ENCODE results near the gene TPO. TPM values are rescaled to one million over a fixed set of nuclear protein-coding genes. Genes with fewer than 3 reads are reported as not detected.

Gene TPO
- total and polyA plus RNA-seq, 4 donors, result 6.6 to 11.1 TPM; not detected in 2

DNA sequence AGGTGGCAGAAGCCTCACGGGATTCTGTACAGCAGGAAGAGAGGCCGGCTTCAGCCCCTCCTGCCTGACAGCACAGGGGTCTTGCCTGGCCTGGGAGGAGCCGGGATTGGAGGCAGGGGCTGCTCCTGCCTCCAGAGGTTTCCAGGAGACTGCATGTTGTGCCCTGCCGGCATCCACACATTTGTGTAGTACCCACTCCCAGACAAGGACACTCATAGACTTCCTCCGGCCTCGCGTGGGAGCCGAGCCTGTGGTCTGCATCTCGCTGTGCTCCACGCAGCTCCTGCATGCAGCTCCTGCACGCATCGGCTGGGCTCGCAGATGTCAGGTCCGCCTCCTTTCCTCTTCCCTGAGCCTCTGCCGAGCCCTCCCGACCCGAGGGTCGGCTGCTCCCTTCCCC, 34.7 kb downstream of the TPO start:
- no peak for DNase-seq
- Histone ChIP-seq H3K36me3 (ENCODE audit: control insufficient read depth in 1 of 2, insufficient read depth in 2 of 2, low read length in 1 of 2) (no peaks in the 10 kb centered on the region), H3K27me3 (ENCODE audit: control insufficient read depth in 1 of 2, insufficient read depth in 2 of 2, low read length in 1 of 2) (peaks cover 0 to 2% of the 10 kb centered on the region in 2 donors), H3K4me3 (ENCODE audit: low read length in 2 of 2) (no peak overlapping the region), H3K27ac (ENCODE audit: low read depth in 1 of 2, low read length in 2 of 2) (no peak overlapping the region), H3K9me3 (ENCODE audit: control insufficient read depth, low read length) (no peaks in the 10 kb centered on the region), H3K4me1 (ENCODE audit: control insufficient read depth in 1 of 2, insufficient read depth in 2 of 2, low read length in 2 of 2) (no peaks in the 10 kb centered on the region)
- intact Hi-C loops (cut with DNase I), result no loop called here
- WGBS, 2 donors, result 38 to 49% methylated on average over 18 of the region's 18 CpGs
- peak; percentile 15 for ATAC-seq (ENCODE audit: low FRiP score)

DNA sequence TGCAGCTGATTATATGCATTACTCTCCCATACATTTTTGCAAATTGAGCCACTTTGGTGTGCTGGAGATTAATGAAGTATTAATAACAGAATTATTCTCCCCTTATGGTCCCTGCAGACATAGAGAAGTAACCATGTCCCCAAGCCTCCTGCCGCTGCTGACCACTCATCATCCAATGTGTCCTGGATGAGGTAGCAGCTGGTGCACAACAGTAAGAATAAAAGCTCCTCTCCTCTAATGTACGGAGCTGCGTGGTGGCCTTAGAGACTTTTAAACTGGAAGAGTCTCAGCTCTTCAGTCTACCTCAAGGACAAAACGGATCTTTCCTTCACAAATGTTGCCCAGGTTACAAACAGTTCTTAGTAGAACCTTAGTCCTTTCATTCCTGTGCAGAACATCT, 37.7 kb downstream of the TPO start:
- ATAC-seq (ENCODE audit: low FRiP score) (no peak), DNase-seq (no peak)
- H3K27ac ChIP-seq (ENCODE audit: low read depth in 1 of 2, low read length in 2 of 2), result no peak overlapping the region
- no peaks in the 10 kb centered on the region for H3K4me1 ChIP-seq (ENCODE audit: control insufficient read depth in 1 of 2, insufficient read depth in 2 of 2, low read length in 2 of 2)
- H3K9me3 ChIP-seq (ENCODE audit: control insufficient read depth, low read length), result no peaks in the 10 kb centered on the region
- WGBS, 2 donors, result 42 to 53% methylated on average over 4 of the region's 4 CpGs
- H3K36me3 ChIP-seq (ENCODE audit: control insufficient read depth in 1 of 2, insufficient read depth in 2 of 2, low read length in 1 of 2), result no peaks in the 10 kb centered on the region
- H3K27me3 ChIP-seq (ENCODE audit: control insufficient read depth in 1 of 2, insufficient read depth in 2 of 2, low read length in 1 of 2), result peaks cover 0 to 2% of the 10 kb centered on the region in 2 donors
- intact Hi-C loops (cut with DNase I), result no loop called here
- H3K4me3 ChIP-seq (ENCODE audit: low read length in 2 of 2), result no peak overlapping the region

GRCh38 chr2:1451422-1451821, 38.2 kb downstream of the TPO start:
- H3K9me3 ChIP-seq (ENCODE audit: control insufficient read depth, low read length), result no peaks in the 10 kb centered on the region
- WGBS, 2 donors, result 70 to 81% methylated on average over 5 of the region's 5 CpGs
- no peaks in the 10 kb centered on the region for H3K4me1 ChIP-seq (ENCODE audit: control insufficient read depth in 1 of 2, insufficient read depth in 2 of 2, low read length in 2 of 2)
- H3K27ac ChIP-seq (ENCODE audit: low read depth in 1 of 2, low read length in 2 of 2), result no peak overlapping the region
- DNase-seq, result no peak
- ATAC-seq (ENCODE audit: low FRiP score), result no peak
- intact Hi-C loops (cut with DNase I), result no loop called here
- H3K4me3 ChIP-seq (ENCODE audit: low read length in 2 of 2), result no peak overlapping the region
- H3K36me3 ChIP-seq (ENCODE audit: control insufficient read depth in 1 of 2, insufficient read depth in 2 of 2, low read length in 1 of 2), result no peaks in the 10 kb centered on the region
- peaks cover 0 to 2% of the 10 kb centered on the region in 2 donors for H3K27me3 ChIP-seq (ENCODE audit: control insufficient read depth in 1 of 2, insufficient read depth in 2 of 2, low read length in 1 of 2)

GRCh38 chr2:1453561-1453960, 40.3 kb downstream of the TPO start:
- intact Hi-C loops (cut with DNase I), result no loop called here
- WGBS, 2 donors, result 83 to 85% methylated on average over 12 of the region's 12 CpGs
- DNase-seq, result no peak
- H3K27me3 ChIP-seq (ENCODE audit: control insufficient read depth in 1 of 2, insufficient read depth in 2 of 2, low read length in 1 of 2), result peaks cover 0 to 2% of the 10 kb centered on the region in 2 donors
- no peaks in the 10 kb centered on the region for H3K36me3 ChIP-seq (ENCODE audit: control insufficient read depth in 1 of 2, insufficient read depth in 2 of 2, low read length in 1 of 2)
- no peak for ATAC-seq (ENCODE audit: low FRiP score)
- no peak overlapping the region for H3K4me3 ChIP-seq (ENCODE audit: low read length in 2 of 2)
- H3K27ac ChIP-seq (ENCODE audit: low read depth in 1 of 2, low read length in 2 of 2), result no peak overlapping the region
- no peaks in the 10 kb centered on the region for H3K9me3 ChIP-seq (ENCODE audit: control insufficient read depth, low read length)
- H3K4me1 ChIP-seq (ENCODE audit: control insufficient read depth in 1 of 2, insufficient read depth in 2 of 2, low read length in 2 of 2), result no peaks in the 10 kb centered on the region

DNA sequence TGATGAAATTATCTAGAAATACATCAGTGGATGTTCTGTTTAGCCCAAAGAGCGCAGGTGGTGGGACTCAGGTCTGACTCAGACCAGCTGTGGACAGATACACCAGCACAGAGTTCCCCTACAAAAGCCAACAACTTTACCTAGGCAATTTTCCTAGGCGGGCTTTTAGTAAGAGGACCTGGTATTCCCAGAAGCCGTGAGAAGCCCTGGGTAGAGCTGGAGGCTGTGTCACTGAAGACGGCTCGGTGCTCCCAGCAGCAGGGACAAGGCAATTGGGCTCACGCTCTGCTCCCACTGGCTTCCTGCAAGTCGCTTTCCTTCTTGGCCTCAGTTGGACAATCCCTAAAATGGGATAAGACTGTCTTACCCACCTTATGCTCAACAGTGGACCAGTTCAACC, 41.1 kb downstream of the TPO start:
- H3K27ac ChIP-seq (ENCODE audit: low read depth in 1 of 2, low read length in 2 of 2), result no peak overlapping the region
- H3K27me3 ChIP-seq (ENCODE audit: control insufficient read depth in 1 of 2, insufficient read depth in 2 of 2, low read length in 1 of 2), result peaks cover 0 to 2% of the 10 kb centered on the region in 2 donors
- WGBS, 2 donors, result 90 to 95% methylated on average over 7 of the region's 7 CpGs
- intact Hi-C loops (cut with DNase I), result no loop called here
- no peak overlapping the region for H3K4me3 ChIP-seq (ENCODE audit: low read length in 2 of 2)
- no peaks in the 10 kb centered on the region for H3K36me3 ChIP-seq (ENCODE audit: control insufficient read depth in 1 of 2, insufficient read depth in 2 of 2, low read length in 1 of 2)
- ATAC-seq (ENCODE audit: low FRiP score) (no peak), DNase-seq (no peak)
- no peaks in the 10 kb centered on the region for H3K4me1 ChIP-seq (ENCODE audit: control insufficient read depth in 1 of 2, insufficient read depth in 2 of 2, low read length in 2 of 2)
- no peaks in the 10 kb centered on the region for H3K9me3 ChIP-seq (ENCODE audit: control insufficient read depth, low read length)

DNA sequence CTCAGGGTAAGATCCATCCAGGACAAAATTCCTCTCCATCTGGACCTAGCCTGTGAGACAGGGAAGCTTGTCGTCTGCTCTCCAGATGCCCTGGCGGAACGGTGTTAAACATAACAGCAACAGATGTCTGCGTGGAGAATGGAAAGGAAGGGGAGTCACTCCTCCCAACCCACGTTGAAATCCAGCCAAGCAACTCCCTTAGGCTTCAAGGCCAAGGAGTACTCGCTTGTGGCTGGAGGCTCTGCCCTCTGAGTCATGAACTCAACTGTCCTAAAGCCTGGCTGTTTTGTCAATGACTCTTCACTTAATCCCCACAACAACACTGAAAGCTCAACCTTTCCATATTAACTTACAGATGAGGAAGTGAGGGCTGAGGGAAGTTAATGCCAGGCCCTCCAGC, 42.2 kb downstream of the TPO start:
- no peaks in the 10 kb centered on the region for H3K4me1 ChIP-seq (ENCODE audit: control insufficient read depth in 1 of 2, insufficient read depth in 2 of 2, low read length in 2 of 2)
- ATAC-seq (ENCODE audit: low FRiP score) (no peak), DNase-seq (no peak)
- no peak overlapping the region for H3K27ac ChIP-seq (ENCODE audit: low read depth in 1 of 2, low read length in 2 of 2)
- no peaks in the 10 kb centered on the region for H3K9me3 ChIP-seq (ENCODE audit: control insufficient read depth, low read length)
- intact Hi-C loops (cut with DNase I), result no loop called here
- no peaks in the 10 kb centered on the region for H3K27me3 ChIP-seq (ENCODE audit: control insufficient read depth in 1 of 2, insufficient read depth in 2 of 2, low read length in 1 of 2)
- 37 to 44% methylated on average over 6 of the region's 6 CpGs for WGBS, 2 donors
- H3K36me3 ChIP-seq (ENCODE audit: control insufficient read depth in 1 of 2, insufficient read depth in 2 of 2, low read length in 1 of 2), result no peaks in the 10 kb centered on the region
- H3K4me3 ChIP-seq (ENCODE audit: low read length in 2 of 2), result no peak overlapping the region

GRCh38 chr2:1458432-1458831, 45.2 kb downstream of the TPO start:
- intact Hi-C loops (cut with DNase I), result no loop called here
- WGBS, 2 donors, result 89 to 94% methylated on average over 2 of the region's 2 CpGs
- H3K4me1 ChIP-seq (ENCODE audit: control insufficient read depth in 1 of 2, insufficient read depth in 2 of 2, low read length in 2 of 2), result no peaks in the 10 kb centered on the region
- no peak overlapping the region for H3K27ac ChIP-seq (ENCODE audit: low read depth in 1 of 2, low read length in 2 of 2)
- H3K4me3 ChIP-seq (ENCODE audit: low read length in 2 of 2), result no peak overlapping the region
- H3K9me3 ChIP-seq (ENCODE audit: control insufficient read depth, low read length), result no peaks in the 10 kb centered on the region
- no peak for DNase-seq
- H3K27me3 ChIP-seq (ENCODE audit: control insufficient read depth in 1 of 2, insufficient read depth in 2 of 2, low read length in 1 of 2), result no peaks in the 10 kb centered on the region
- ATAC-seq (ENCODE audit: low FRiP score), result no peak
- H3K36me3 ChIP-seq (ENCODE audit: control insufficient read depth in 1 of 2, insufficient read depth in 2 of 2, low read length in 1 of 2), result no peaks in the 10 kb centered on the region

GRCh38 chr2:1459727-1460126, 46.5 kb downstream of the TPO start:
- no peak overlapping the region for H3K27ac ChIP-seq (ENCODE audit: low read depth in 1 of 2, low read length in 2 of 2)
- no peak overlapping the region for H3K4me3 ChIP-seq (ENCODE audit: low read length in 2 of 2)
- H3K36me3 ChIP-seq (ENCODE audit: control insufficient read depth in 1 of 2, insufficient read depth in 2 of 2, low read length in 1 of 2), result no peaks in the 10 kb centered on the region
- no peaks in the 10 kb centered on the region for H3K27me3 ChIP-seq (ENCODE audit: control insufficient read depth in 1 of 2, insufficient read depth in 2 of 2, low read length in 1 of 2)
- H3K9me3 ChIP-seq (ENCODE audit: control insufficient read depth, low read length), result no peaks in the 10 kb centered on the region
- intact Hi-C loops (cut with DNase I), result no loop called here
- no peak for ATAC-seq (ENCODE audit: low FRiP score)
- no peak for DNase-seq
- H3K4me1 ChIP-seq (ENCODE audit: control insufficient read depth in 1 of 2, insufficient read depth in 2 of 2, low read length in 2 of 2), result no peaks in the 10 kb centered on the region
- 57 to 70% methylated on average over 7 of the region's 7 CpGs for WGBS, 2 donors

DNA sequence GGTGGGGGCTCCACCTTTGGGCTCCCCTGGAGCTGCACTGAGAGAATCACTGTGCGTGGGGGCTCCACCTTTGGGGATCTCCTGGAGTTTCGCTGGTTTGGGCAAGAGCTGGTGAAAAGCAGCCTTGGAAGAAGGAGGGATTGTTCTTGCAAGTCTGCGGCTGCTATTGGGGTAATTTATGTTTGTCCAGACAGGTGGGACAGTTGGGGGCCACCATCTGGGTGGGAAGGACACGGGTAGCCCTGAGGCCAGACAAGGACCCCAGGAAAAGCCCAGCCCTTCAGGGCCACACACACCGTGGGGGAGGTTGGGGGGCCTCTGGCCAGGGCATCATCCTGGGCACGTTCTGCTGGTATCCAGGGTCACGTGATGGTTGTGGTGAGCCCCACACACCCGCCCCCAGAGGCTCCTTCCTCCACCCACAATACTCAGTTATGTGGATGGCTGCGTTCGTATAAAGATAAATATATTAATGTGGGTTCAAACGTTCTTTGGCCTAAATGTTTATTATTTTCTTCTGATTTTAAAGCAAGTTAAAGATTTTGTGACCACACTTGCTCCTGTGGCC, 47.7 kb downstream of the TPO start:
- no peaks in the 10 kb centered on the region for H3K36me3 ChIP-seq (ENCODE audit: control insufficient read depth in 1 of 2, insufficient read depth in 2 of 2, low read length in 1 of 2)
- no peak overlapping the region for H3K4me3 ChIP-seq (ENCODE audit: low read length in 2 of 2)
- intact Hi-C loops (cut with DNase I), result no loop called here
- no peak overlapping the region for H3K27ac ChIP-seq (ENCODE audit: low read depth in 1 of 2, low read length in 2 of 2)
- 61 to 62% methylated on average over 11 of the region's 11 CpGs for WGBS, 2 donors
- H3K4me1 ChIP-seq (ENCODE audit: control insufficient read depth in 1 of 2, insufficient read depth in 2 of 2, low read length in 2 of 2), result no peaks in the 10 kb centered on the region
- ATAC-seq (ENCODE audit: low FRiP score) (peak; percentile 26), DNase-seq (no peak)
- H3K27me3 ChIP-seq (ENCODE audit: control insufficient read depth in 1 of 2, insufficient read depth in 2 of 2, low read length in 1 of 2), result no peaks in the 10 kb centered on the region
- H3K9me3 ChIP-seq (ENCODE audit: control insufficient read depth, low read length), result no peaks in the 10 kb centered on the region
